ENCODE results near the gene KRTCAP2.

KRTCAP2 gene

GRCh38 chr1:155128755-155129473 is 44.2 kb downstream of the KRTCAP2 start:
- CTCF ChIA-PET = interaction anchor here (0.9 to 8.0 kb wide), 8 partner anchors 9 to 167 kb away, joined by 3 to 52 read pairs (median 4); partner anchors contain the start of genes KRTCAP2 and PYGO2
- no peak overlapping the region for H3K4me3 ChIP-seq (ENCODE audit: low read depth, low read length)
- POLR2A ChIA-PET = interaction anchor here (1.4 kb wide), 1 partner anchor 44 kb away, joined by 3 read pairs; the partner anchor contains the start of gene KRTCAP2
- no peak for DNase-seq (ENCODE audit: low read depth, low spot score)
- TF ChIP-seq, protein P1, sequence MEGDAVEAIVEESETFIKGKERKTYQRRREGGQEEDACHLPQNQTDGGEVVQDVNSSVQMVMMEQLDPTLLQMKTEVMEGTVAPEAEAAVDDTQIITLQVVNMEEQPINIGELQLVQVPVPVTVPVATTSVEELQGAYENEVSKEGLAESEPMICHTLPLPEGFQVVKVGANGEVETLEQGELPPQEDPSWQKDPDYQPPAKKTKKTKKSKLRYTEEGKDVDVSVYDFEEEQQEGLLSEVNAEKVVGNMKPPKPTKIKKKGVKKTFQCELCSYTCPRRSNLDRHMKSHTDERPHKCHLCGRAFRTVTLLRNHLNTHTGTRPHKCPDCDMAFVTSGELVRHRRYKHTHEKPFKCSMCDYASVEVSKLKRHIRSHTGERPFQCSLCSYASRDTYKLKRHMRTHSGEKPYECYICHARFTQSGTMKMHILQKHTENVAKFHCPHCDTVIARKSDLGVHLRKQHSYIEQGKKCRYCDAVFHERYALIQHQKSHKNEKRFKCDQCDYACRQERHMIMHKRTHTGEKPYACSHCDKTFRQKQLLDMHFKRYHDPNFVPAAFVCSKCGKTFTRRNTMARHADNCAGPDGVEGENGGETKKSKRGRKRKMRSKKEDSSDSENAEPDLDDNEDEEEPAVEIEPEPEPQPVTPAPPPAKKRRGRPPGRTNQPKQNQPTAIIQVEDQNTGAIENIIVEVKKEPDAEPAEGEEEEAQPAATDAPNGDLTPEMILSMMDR (IDR thresholded peaks at IDR 0.05; ENCODE audit: insufficient read depth, low read length, missing control alignments) = no peak

- CTCF ChIA-PET = interaction anchor here (0.9 to 8.0 kb wide), 8 partner anchors 10 to 167 kb away, joined by 3 to 52 read pairs (median 4); partner anchors contain the start of genes KRTCAP2 and PYGO2
- peak overlapping the region; percentile 53 for H3K4me3 ChIP-seq (ENCODE audit: low read depth, low read length)
- DNase-seq (ENCODE audit: low read depth, low spot score) = no peak
- TF ChIP-seq, protein P1 (IDR thresholded peaks at IDR 0.05; ENCODE audit: insufficient read depth, low read length, missing control alignments) = no peak
- POLR2A ChIA-PET = interaction anchor here (1.4 kb wide), 1 partner anchor 45 kb away, joined by 3 read pairs; the partner anchor contains the start of gene KRTCAP2
These were observed 44.9 kb downstream of the KRTCAP2 start for GRCh38 chr1:155127967-155128754.

GRCh38 chr1:155127105-155127966 is 45.8 kb downstream of the KRTCAP2 start, which contains the start of gene EFNA1:
TSS of gene EFNA1 (plus strand) at chr1:155127876. CDS start at chr1:155127978, 102 bp downstream.
- POLR2A ChIA-PET = no interaction called here
- CTCF ChIA-PET = interaction anchor here (8.0 kb wide), 1 partner anchor 36 kb away, joined by 52 read pairs; no protein-coding TSS in a partner anchor
- TF ChIP-seq, protein P1 (IDR thresholded peaks at IDR 0.05; ENCODE audit: insufficient read depth, low read length, missing control alignments) = no peak
- peak within 1 kb of the TSS; percentile 53 for H3K4me3 ChIP-seq (ENCODE audit: low read depth, low read length)
- DNase-seq (ENCODE audit: low read depth, low spot score) = no peak

GRCh38 chr1:155126556-155127104 is 46.5 kb downstream of the KRTCAP2 start:
- TF ChIP-seq, protein P1 (IDR thresholded peaks at IDR 0.05; ENCODE audit: insufficient read depth, low read length, missing control alignments) = no peak
- DNase-seq (ENCODE audit: low read depth, low spot score) = no peak
- H3K4me3 ChIP-seq (ENCODE audit: low read depth, low read length) = no peak overlapping the region; the same call in 1 of the 2 replicates
- ChIA-PET CTCF (interaction anchor here (1.7 to 8.0 kb wide), 2 partner anchors 35 to 46 kb away, joined by 7 to 52 read pairs; partner anchors contain the start of gene KRTCAP2), POLR2A (no interaction called here)

DNA sequence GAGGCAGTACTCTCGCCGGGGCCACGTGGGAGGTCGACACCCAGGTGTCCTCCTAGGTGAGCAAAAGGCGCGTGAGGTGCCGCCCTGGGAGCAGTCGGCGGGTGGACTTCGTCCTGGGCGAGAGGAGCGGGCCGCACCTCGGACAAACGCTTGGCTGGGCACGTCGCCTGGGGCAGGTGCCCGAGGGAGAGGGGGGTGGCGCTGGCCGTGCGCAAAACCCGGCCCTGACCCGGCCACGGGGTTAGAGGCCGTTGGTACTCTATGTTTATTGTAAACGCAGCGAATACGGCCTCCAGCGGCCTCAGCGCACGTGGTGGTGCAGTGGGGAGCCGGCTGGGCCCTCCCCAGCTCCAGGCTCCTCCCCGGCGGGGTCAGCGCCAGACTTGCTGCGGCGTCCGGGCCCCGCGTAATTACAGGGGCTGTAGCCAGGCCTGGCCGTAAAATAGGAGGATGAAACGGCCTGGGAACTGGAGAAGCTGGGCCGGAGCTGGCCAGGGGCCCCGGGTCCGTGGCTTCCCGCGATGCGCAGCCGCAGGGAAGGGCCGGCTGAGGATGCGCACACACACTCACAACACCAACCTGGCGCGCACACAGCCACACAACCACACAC is 47.1 kb downstream of the KRTCAP2 start:
- no peak for DNase-seq (ENCODE audit: low read depth, low spot score)
- TF ChIP-seq, protein P1 (IDR thresholded peaks at IDR 0.05; ENCODE audit: insufficient read depth, low read length, missing control alignments) = no peak
- POLR2A ChIA-PET = no interaction called here

More for the DNA sequence above, 47.1 kb downstream of the KRTCAP2 start:
- CTCF ChIA-PET = interaction anchor here (1.2 to 8.0 kb wide), 4 partner anchors 35 to 47 kb away, joined by 5 to 52 read pairs (median 6); partner anchors contain the start of gene KRTCAP2
- no peak overlapping the region for H3K4me3 ChIP-seq (ENCODE audit: low read depth, low read length)
